Karpas-422 (cell line): ENCODE data around the gene ST8SIA1. TPM values are rescaled to one million over a fixed set of nuclear protein-coding genes. Genes with fewer than 3 reads are reported as not detected.

Experiments
- DNase-seq: peaks from one replicate; pipeline ENCODE4 v3.0.0-alpha.2; 2015
- H2AFZ ChIP-seq: fragments of 200-600 bp; sonication (generic); 2 replicates; pipeline ENCODE4 v1.6.1; 2014; ENCODE audit warnings: antibody characterized with exemption, low read length, mixed read lengths
- H3K27ac ChIP-seq: fragments of 200-600 bp; sonication (generic); 2 replicates; pipeline ENCODE4 v1.5.1; 2014; ENCODE audit warnings: mild to moderate bottlenecking, low read length, moderate library complexity
- H3K27me3 ChIP-seq: fragments of 200-600 bp; sonication (generic); 2 replicates; pipeline ENCODE4 v1.6.1; 2014; ENCODE audit warnings: low read length, mixed read lengths
- H3K36me3 ChIP-seq: fragments of 200-600 bp; sonication (generic); 2 replicates; pipeline ENCODE4 v1.6.1; 2014; ENCODE audit warnings: low read length, mixed read lengths; ENCODE audit not compliant: insufficient read depth
- H3K4me1 ChIP-seq: fragments of 200-600 bp; sonication (generic); 2 replicates; pipeline ENCODE4 v1.6.1; 2014; ENCODE audit warnings: mild to moderate bottlenecking, low read length, mixed read lengths
- H3K4me2 ChIP-seq: fragments of 200-600 bp; sonication (generic); 2 replicates; pipeline ENCODE4 v1.6.1; 2014; ENCODE audit warnings: low read length, low read depth, mild to moderate bottlenecking; ENCODE audit not compliant: poor library complexity, severe bottlenecking
- H3K4me3 ChIP-seq: fragments of 200-600 bp; sonication (generic); 2 replicates; pipeline ENCODE4 v1.5.1; 2014; ENCODE audit warnings: mild to moderate bottlenecking, antibody characterized with exemption, low read length, mixed read lengths
- H3K79me2 ChIP-seq: fragments of 200-600 bp; sonication (generic); 2 replicates; pipeline ENCODE4 v1.6.1; 2014; ENCODE audit warnings: mild to moderate bottlenecking, low read length, mixed read lengths
- H3K9ac ChIP-seq: fragments of 200-600 bp; sonication (generic); 2 replicates; pipeline ENCODE4 v1.6.0; 2014; ENCODE audit warnings: low read length
- H3K9me2 ChIP-seq: fragments of 200-600 bp; sonication (generic), shearing (Covaris generic); replicated peaks from 2 replicates; pipeline ENCODE4 v1.6.0; 2014; ENCODE audit warnings: mild to moderate bottlenecking, low read length, moderate library complexity; ENCODE audit not compliant: insufficient read depth
- H3K9me3 ChIP-seq: fragments of 300-700, 200-600 bp; sonication (generic); 2 replicates; pipeline ENCODE4 v1.6.1; 2014; ENCODE audit warnings: low read length, mixed read lengths
- H4K20me1 ChIP-seq: fragments of 200-600 bp; sonication (generic); 2 replicates; pipeline ENCODE4 v1.6.1; 2014; ENCODE audit warnings: mild to moderate bottlenecking, antibody characterized with exemption, low read length, low read depth; ENCODE audit not compliant: insufficient read depth
- total RNA-seq: library from RNA; depleted of rRNA; stranded (reverse); fragments of >200 nt; shearing (Covaris generic); gene quantifications from 2 replicates; pipeline ENCODE4 v1.2.3, GENCODE V29; 2014; ENCODE audit warnings: low replicate concordance

Gene ST8SIA1
- total RNA-seq, 1 experiment from 2014 or later: 4.6 TPM

- no peaks in the 10 kb centered on the region for H3K79me2 ChIP-seq
- H3K4me2 ChIP-seq: no peak overlapping the region
- H3K9ac ChIP-seq: no peak overlapping the region
- no peaks in the 10 kb centered on the region for H3K27me3 ChIP-seq
- no peaks in the 10 kb centered on the region for H3K4me1 ChIP-seq
- H2AFZ ChIP-seq: no peak overlapping the region
- H3K9me2 ChIP-seq: no peaks in the 10 kb centered on the region
- no peaks in the 10 kb centered on the region for H3K36me3 ChIP-seq
- H4K20me1 ChIP-seq: no peaks in the 10 kb centered on the region
- H3K9me3 ChIP-seq: no peaks in the 10 kb centered on the region
- DNase-seq: no peak
- H3K27ac ChIP-seq: no peak overlapping the region
- no peak overlapping the region for H3K4me3 ChIP-seq
Measured at GRCh38 chr12:22256605-22257004, 77.9 kb downstream of the ST8SIA1 start.

GRCh38 chr12:22256041-22256441 is 78.5 kb downstream of the ST8SIA1 start:
- DNase-seq: no peak
- Histone ChIP-seq H3K4me1 (no peaks in the 10 kb centered on the region), H3K9me3 (no peaks in the 10 kb centered on the region), H4K20me1 (no peaks in the 10 kb centered on the region), H3K79me2 (no peaks in the 10 kb centered on the region), H3K27me3 (no peaks in the 10 kb centered on the region), H3K36me3 (no peaks in the 10 kb centered on the region), H2AFZ (no peak overlapping the region), H3K4me3 (no peak overlapping the region), H3K9me2 (no peaks in the 10 kb centered on the region), H3K4me2 (no peak overlapping the region), H3K9ac (no peak overlapping the region), H3K27ac (no peak overlapping the region)

DNA sequence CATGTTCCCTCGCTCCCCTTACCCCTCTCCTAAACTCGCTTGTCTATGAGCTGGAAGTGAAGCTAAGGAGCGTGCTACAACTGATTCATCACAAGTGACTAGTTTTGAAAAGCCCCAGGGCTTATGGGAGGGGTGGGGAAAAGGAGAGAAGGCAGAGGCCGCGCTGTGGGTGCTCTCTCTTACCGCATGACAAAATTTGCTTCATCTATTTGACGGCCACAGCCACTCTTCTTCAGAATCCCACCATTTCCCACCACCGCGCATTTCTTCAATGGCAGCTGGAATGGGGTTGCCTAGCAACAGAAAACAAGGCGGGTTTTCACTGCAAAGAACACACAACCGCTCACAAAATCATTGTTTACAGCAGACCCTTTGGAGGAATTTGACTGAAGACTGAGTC is 79.4 kb downstream of the ST8SIA1 start:
- Histone ChIP-seq H3K9ac (no peak overlapping the region), H3K9me3 (no peaks in the 10 kb centered on the region), H3K4me3 (no peak overlapping the region), H3K4me1 (no peaks in the 10 kb centered on the region), H3K4me2 (no peak overlapping the region), H3K36me3 (no peaks in the 10 kb centered on the region), H2AFZ (no peak overlapping the region), H3K27me3 (no peaks in the 10 kb centered on the region), H3K9me2 (no peaks in the 10 kb centered on the region), H4K20me1 (no peaks in the 10 kb centered on the region), H3K27ac (no peak overlapping the region), H3K79me2 (no peaks in the 10 kb centered on the region)
- DNase-seq: no peak

DNA sequence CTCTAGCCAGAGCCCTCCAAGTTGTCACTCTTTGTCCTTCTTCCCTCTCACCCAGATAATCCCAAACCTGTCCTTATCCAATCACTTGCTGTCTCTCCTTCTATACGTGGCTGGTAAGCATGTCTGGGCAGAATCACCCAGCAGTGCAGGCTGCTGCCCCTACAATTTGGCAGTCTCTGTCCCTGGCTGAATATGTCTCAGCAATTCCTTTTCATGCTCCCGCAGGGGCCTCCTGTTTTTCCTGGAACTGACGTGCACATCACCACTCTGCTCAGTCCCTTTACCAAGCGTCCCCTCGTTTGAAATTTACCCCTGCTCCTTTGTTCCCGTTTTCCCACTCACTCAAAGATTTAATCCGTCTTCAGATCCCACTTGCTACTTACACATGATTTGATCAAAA is 80.0 kb downstream of the ST8SIA1 start:
- Histone ChIP-seq H4K20me1 (no peaks in the 10 kb centered on the region), H2AFZ (no peak overlapping the region), H3K4me2 (no peak overlapping the region), H3K36me3 (no peaks in the 10 kb centered on the region), H3K79me2 (no peaks in the 10 kb centered on the region), H3K9ac (no peak overlapping the region), H3K4me1 (no peaks in the 10 kb centered on the region), H3K9me2 (no peaks in the 10 kb centered on the region), H3K27me3 (no peaks in the 10 kb centered on the region), H3K4me3 (no peak overlapping the region), H3K9me3 (no peaks in the 10 kb centered on the region), H3K27ac (no peak overlapping the region)
- no peak for DNase-seq

GRCh38 chr12:22252057-22252456 is 82.5 kb downstream of the ST8SIA1 start:
- no peaks in the 10 kb centered on the region for H3K36me3 ChIP-seq
- H3K9me3 ChIP-seq: no peaks in the 10 kb centered on the region
- no peak overlapping the region for H3K4me2 ChIP-seq
- H3K4me3 ChIP-seq: no peak overlapping the region
- H3K27ac ChIP-seq: no peak overlapping the region
- no peak overlapping the region for H3K9ac ChIP-seq
- no peaks in the 10 kb centered on the region for H3K4me1 ChIP-seq
- no peaks in the 10 kb centered on the region for H3K27me3 ChIP-seq
- H3K9me2 ChIP-seq: no peaks in the 10 kb centered on the region
- no peaks in the 10 kb centered on the region for H4K20me1 ChIP-seq
- DNase-seq: no peak
- no peaks in the 10 kb centered on the region for H3K79me2 ChIP-seq
- H2AFZ ChIP-seq: no peak overlapping the region

DNA sequence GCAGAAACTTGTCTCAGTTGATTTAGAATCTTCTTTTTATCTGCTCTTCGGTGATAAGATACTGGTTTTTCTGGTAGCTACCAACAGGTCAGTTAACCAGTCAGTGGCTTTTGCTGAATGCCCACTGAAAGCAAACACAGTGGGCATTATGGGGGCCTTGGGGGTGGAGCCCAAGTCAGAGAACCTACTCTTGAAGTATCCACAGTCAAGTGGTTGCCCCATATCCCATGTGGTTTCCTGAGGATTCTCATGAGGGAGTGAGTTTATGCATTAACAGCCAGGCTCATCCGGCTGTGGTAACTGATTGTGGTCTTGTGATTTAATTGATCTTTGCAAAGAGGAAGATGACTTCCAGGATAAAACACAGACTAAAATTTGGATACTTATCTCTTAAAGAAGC is 83.7 kb downstream of the ST8SIA1 start:
- H3K4me2 ChIP-seq: no peak overlapping the region
- no peak overlapping the region for H3K9ac ChIP-seq
- no peak for DNase-seq
- no peaks in the 10 kb centered on the region for H4K20me1 ChIP-seq
- no peaks in the 10 kb centered on the region for H3K36me3 ChIP-seq
- H3K4me3 ChIP-seq: no peak overlapping the region
- no peaks in the 10 kb centered on the region for H3K9me2 ChIP-seq
- no peaks in the 10 kb centered on the region for H3K4me1 ChIP-seq
- H3K27me3 ChIP-seq: no peaks in the 10 kb centered on the region
- no peaks in the 10 kb centered on the region for H3K9me3 ChIP-seq
- H3K27ac ChIP-seq: no peak overlapping the region
- no peaks in the 10 kb centered on the region for H3K79me2 ChIP-seq
- H2AFZ ChIP-seq: no peak overlapping the region

DNA sequence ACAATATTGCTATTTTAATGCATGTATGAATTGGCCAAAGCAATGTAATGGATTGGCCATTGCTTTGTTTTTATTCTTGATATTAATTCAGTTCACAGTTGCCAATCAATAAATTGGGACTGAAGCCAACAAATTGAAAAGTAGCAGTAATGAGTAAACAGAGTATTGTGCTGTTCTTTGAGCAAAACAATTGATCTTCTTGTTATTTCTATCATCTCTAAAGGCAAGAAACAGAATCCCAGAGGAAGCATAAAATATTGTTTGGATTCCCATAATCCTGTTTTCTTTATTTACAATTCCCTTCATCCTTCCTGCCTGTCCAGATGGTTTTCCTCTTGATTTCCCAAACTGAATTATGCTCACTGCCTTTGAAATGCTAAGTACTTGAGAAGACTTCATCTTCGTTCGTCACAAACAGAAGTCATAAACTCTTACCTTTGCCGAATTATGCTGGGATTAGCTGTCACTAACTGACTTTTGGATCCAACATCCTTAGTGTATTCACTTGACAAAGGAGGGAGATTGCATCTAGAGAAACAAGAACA is 85.9 kb downstream of the ST8SIA1 start:
- Histone ChIP-seq H4K20me1 (no peaks in the 10 kb centered on the region), H3K27ac (no peak overlapping the region), H3K9me3 (no peaks in the 10 kb centered on the region), H3K4me2 (no peak overlapping the region), H3K9me2 (no peaks in the 10 kb centered on the region), H3K4me1 (no peaks in the 10 kb centered on the region), H3K79me2 (no peaks in the 10 kb centered on the region), H2AFZ (no peak overlapping the region), H3K4me3 (no peak overlapping the region), H3K27me3 (no peaks in the 10 kb centered on the region), H3K9ac (no peak overlapping the region), H3K36me3 (no peaks in the 10 kb centered on the region)
- no peak for DNase-seq

DNA sequence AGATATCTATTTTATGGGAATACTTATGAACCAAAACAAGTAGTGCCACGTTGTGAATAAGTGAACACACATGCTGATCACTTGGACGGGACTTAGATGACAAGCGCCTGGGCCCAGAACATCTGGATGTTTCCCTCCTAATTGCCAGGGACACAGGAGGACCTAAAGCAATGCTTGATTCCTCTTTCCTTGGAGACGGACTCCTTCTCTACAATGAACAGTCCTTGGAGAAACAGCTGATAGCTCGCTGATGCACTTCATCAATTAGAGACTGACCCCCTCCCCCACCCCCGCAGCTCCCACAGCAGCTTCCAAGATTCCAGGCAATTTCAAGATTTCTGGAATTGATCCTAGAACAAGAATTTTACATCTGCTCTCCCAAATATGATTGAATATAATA is 86.4 kb downstream of the ST8SIA1 start:
- DNase-seq: no peak
- Histone ChIP-seq H3K9me2 (no peaks in the 10 kb centered on the region), H3K79me2 (no peaks in the 10 kb centered on the region), H3K9me3 (no peaks in the 10 kb centered on the region), H3K36me3 (no peaks in the 10 kb centered on the region), H3K27me3 (no peaks in the 10 kb centered on the region), H3K9ac (no peak overlapping the region), H2AFZ (no peak overlapping the region), H3K4me2 (no peak overlapping the region), H3K4me1 (no peaks in the 10 kb centered on the region), H3K4me3 (no peak overlapping the region), H4K20me1 (no peaks in the 10 kb centered on the region), H3K27ac (no peak overlapping the region)
